Ishikawa (cell line): ENCODE data around the gene PIAS3.

Source experiments
- CEBPB ChIP-seq: IDR thresholded peaks from 2 replicates; pipeline ENCODE4 v1.6.1; 2012
- CREB1 ChIP-seq: IDR thresholded peaks from 2 replicates; pipeline ENCODE4 v1.6.1; 2012; ENCODE audit warnings: low read depth
- EGR1 ChIP-seq: IDR thresholded peaks from 2 replicates; pipeline ENCODE4 v1.6.1; 2012
- EP300 ChIP-seq: IDR thresholded peaks from 2 replicates; pipeline ENCODE4 v1.6.1; 2012; ENCODE audit warnings: borderline replicate concordance
- FOXM1 ChIP-seq: IDR thresholded peaks from 2 replicates; pipeline ENCODE4 v1.6.1; 2012; ENCODE audit warnings: low read depth, borderline replicate concordance
- MAX ChIP-seq: IDR thresholded peaks from 2 replicates; pipeline ENCODE4 v1.6.1; 2012
- NFIC ChIP-seq: IDR thresholded peaks from 2 replicates; pipeline ENCODE4 v1.6.1; 2012
- RAD21 ChIP-seq: IDR thresholded peaks from 2 replicates; pipeline ENCODE4 v1.6.1; 2012; ENCODE audit warnings: low read depth
- REST ChIP-seq: IDR thresholded peaks from 2 replicates; pipeline ENCODE4 v1.6.1; 2012; ENCODE audit warnings: low read depth, mild to moderate bottlenecking
- TAF1 ChIP-seq: IDR thresholded peaks from 2 replicates; pipeline ENCODE4 v1.6.1; 2012; ENCODE audit warnings: low read depth, mild to moderate bottlenecking
- TCF12 ChIP-seq: IDR thresholded peaks from 2 replicates; pipeline ENCODE4 v1.6.1; 2012; ENCODE audit warnings: low read depth
- TEAD4 ChIP-seq: IDR thresholded peaks from 2 replicates; pipeline ENCODE4 v1.6.1; 2012
- YY1 ChIP-seq: IDR thresholded peaks from 2 replicates; pipeline ENCODE4 v1.6.1; 2012; ENCODE audit warnings: low read depth
- ZBTB7A ChIP-seq: IDR thresholded peaks from 2 replicates; pipeline ENCODE4 v1.6.1; 2012; ENCODE audit warnings: low read depth

GRCh38 chr1:145828367-145829026, 30.4 kb downstream of the PIAS3 start:
- TF ChIP-seq REST (no peak), NFIC (no peak), EP300 (no peak), EGR1 (no peak), CEBPB (no peak), MAX (no peak), ZBTB7A (no peak), RAD21 (no peak), FOXM1 (no peak), TAF1 (no peak), TEAD4 (no peak), CREB1 (no peak), TCF12 (no peak), YY1 (no peak)
